ENCODE results near the gene CSGALNACT2.

CSGALNACT2 gene

GRCh38 chr10:43105102-43105955 is 32.9 kb upstream of the CSGALNACT2 start:
- peak overlapping the region; percentile 54 for H3K4me3 ChIP-seq (ENCODE audit: low read depth, low read length)
- DNase-seq (ENCODE audit: low read depth) = peak; percentile 91
- TF ChIP-seq MYC (IDR thresholded peaks at IDR 0.05; ENCODE audit: low read depth, low read length) (no peak; the same call in 1 of the 2 replicates), MAX (IDR thresholded peaks at IDR 0.05; ENCODE audit: low read depth, low read length) (peak; percentile 67), CTCF (IDR thresholded peaks at IDR 0.05; ENCODE audit: low read depth, low read length) (peak; percentile 64), POLR2A (IDR thresholded peaks at IDR 0.05; ENCODE audit: extremely low read depth, insufficient read length) (peak; percentile 7)

GRCh38 chr10:43105956-43106229 is 32.4 kb upstream of the CSGALNACT2 start:
- no peak overlapping the region for H3K4me3 ChIP-seq (ENCODE audit: low read depth, low read length)
- no peak for TF ChIP-seq POLR2A (IDR thresholded peaks at IDR 0.05; ENCODE audit: extremely low read depth, insufficient read length)
- no peak for TF ChIP-seq CTCF (IDR thresholded peaks at IDR 0.05; ENCODE audit: low read depth, low read length)
- no peak for TF ChIP-seq MYC (IDR thresholded peaks at IDR 0.05; ENCODE audit: low read depth, low read length)
- no peak for TF ChIP-seq MAX (IDR thresholded peaks at IDR 0.05; ENCODE audit: low read depth, low read length)
- no peak for DNase-seq (ENCODE audit: low read depth)

- no peak for DNase-seq (ENCODE audit: low read depth)
- TF ChIP-seq MAX (IDR thresholded peaks at IDR 0.05; ENCODE audit: low read depth, low read length) = no peak
- TF ChIP-seq POLR2A (IDR thresholded peaks at IDR 0.05; ENCODE audit: extremely low read depth, insufficient read length) = no peak
- TF ChIP-seq MYC (IDR thresholded peaks at IDR 0.05; ENCODE audit: low read depth, low read length) = no peak
- TF ChIP-seq CTCF (IDR thresholded peaks at IDR 0.05; ENCODE audit: low read depth, low read length) = no peak
- H3K4me3 ChIP-seq (ENCODE audit: low read depth, low read length) = no peak overlapping the region
Observed at GRCh38 chr10:43106256-43107091, 31.8 kb upstream of the CSGALNACT2 start.

GRCh38 chr10:43108951-43109350 is 29.3 kb upstream of the CSGALNACT2 start:
- H3K4me3 ChIP-seq (ENCODE audit: low read depth, low read length) = no peak overlapping the region
- TF ChIP-seq MYC (IDR thresholded peaks at IDR 0.05; ENCODE audit: low read depth, low read length) = no peak
- no peak for TF ChIP-seq POLR2A (IDR thresholded peaks at IDR 0.05; ENCODE audit: extremely low read depth, insufficient read length)
- TF ChIP-seq MAX (IDR thresholded peaks at IDR 0.05; ENCODE audit: low read depth, low read length) = no peak
- no peak for TF ChIP-seq CTCF (IDR thresholded peaks at IDR 0.05; ENCODE audit: low read depth, low read length)
- DNase-seq (ENCODE audit: low read depth) = no peak

GRCh38 chr10:43109671-43110249 is 28.5 kb upstream of the CSGALNACT2 start:
- DNase-seq (ENCODE audit: low read depth) = no peak
- no peak for TF ChIP-seq MAX (IDR thresholded peaks at IDR 0.05; ENCODE audit: low read depth, low read length)
- TF ChIP-seq CTCF (IDR thresholded peaks at IDR 0.05; ENCODE audit: low read depth, low read length) = no peak
- no peak for TF ChIP-seq POLR2A (IDR thresholded peaks at IDR 0.05; ENCODE audit: extremely low read depth, insufficient read length)
- no peak for TF ChIP-seq MYC (IDR thresholded peaks at IDR 0.05; ENCODE audit: low read depth, low read length)
- no peak overlapping the region for H3K4me3 ChIP-seq (ENCODE audit: low read depth, low read length)

Measured in NB4 (cell line).